Trophoblast cell (in vitro differentiated cells and primary cell): ENCODE measurements around the gene WAC.

Experiments used
- DNase-seq, 2 donors: peaks; one replicate each; pipeline ENCODE4 v3.0.0-alpha.2; 2016
- H2AFZ ChIP-seq: 2 replicates; pipeline ENCODE4 v1.6.1; 2013; ENCODE audit warnings: low read length, moderate library complexity, mild to moderate bottlenecking; ENCODE audit not compliant: insufficient read depth, poor library complexity
- H2AK5ac ChIP-seq: 2 replicates; pipeline ENCODE4 v1.6.1; 2013; ENCODE audit warnings: mild to moderate bottlenecking, low read length
- H2BK120ac ChIP-seq: 2 replicates; pipeline ENCODE4 v1.6.1; 2013; ENCODE audit warnings: low read length, mild to moderate bottlenecking, moderate library complexity; ENCODE audit not compliant: insufficient read depth, poor library complexity
- H2BK12ac ChIP-seq: 2 replicates; pipeline ENCODE4 v1.6.1; 2013; ENCODE audit warnings: mild to moderate bottlenecking, low read length, moderate library complexity
- H2BK5ac ChIP-seq: 2 replicates; pipeline ENCODE4 v1.6.1; 2013; ENCODE audit warnings: low read length, low read depth, moderate library complexity, mild to moderate bottlenecking; ENCODE audit not compliant: poor library complexity
- H3K14ac ChIP-seq: 2 replicates; pipeline ENCODE4 v1.6.1; 2013; ENCODE audit warnings: mild to moderate bottlenecking, low read length
- H3K18ac ChIP-seq: 2 replicates; pipeline ENCODE4 v1.6.1; 2013; ENCODE audit warnings: mild to moderate bottlenecking, low read length
- H3K23ac ChIP-seq: 2 replicates; pipeline ENCODE4 v1.6.1; 2013; ENCODE audit warnings: low read length
- H3K27ac ChIP-seq: 2 replicates; pipeline ENCODE4 v1.5.1; 2013; ENCODE audit warnings: low read depth, mild to moderate bottlenecking, inconsistent platforms, low read length, moderate library complexity
- H3K27me3 ChIP-seq: 2 replicates; pipeline ENCODE4 v1.6.1; 2013; ENCODE audit warnings: inconsistent platforms, mild to moderate bottlenecking, low read length, moderate library complexity; ENCODE audit not compliant: insufficient read depth
- H3K36me3 ChIP-seq, 2 experiments: 1 replicate in 1 of 2; 2 replicates in 1 of 2; pipeline ENCODE4 v1.6.1; 2013; ENCODE audit warnings: low read length in 2 of 2, mild to moderate bottlenecking in 2 of 2, moderate library complexity in 1 of 2; ENCODE audit not compliant: insufficient read depth in 2 of 2, control insufficient read depth in 1 of 2
- H3K4ac ChIP-seq: 2 replicates; pipeline ENCODE4 v1.6.1; 2013; ENCODE audit warnings: low read depth, mild to moderate bottlenecking, low read length, moderate library complexity
- H3K4me1 ChIP-seq, 2 experiments: 1 replicate in 1 of 2; 2 replicates in 1 of 2; pipeline ENCODE4 v1.6.1; 2013; ENCODE audit warnings: low read length in 2 of 2, mild to moderate bottlenecking in 2 of 2, moderate library complexity in 1 of 2; ENCODE audit not compliant: insufficient read depth in 2 of 2, control insufficient read depth in 1 of 2
- H3K4me2 ChIP-seq: 2 replicates; pipeline ENCODE4 v1.6.1; 2013; ENCODE audit warnings: inconsistent platforms, mild to moderate bottlenecking, low read length, moderate library complexity
- H3K4me3 ChIP-seq: 2 replicates; pipeline ENCODE4 v1.5.1; 2013; ENCODE audit warnings: mild to moderate bottlenecking, low read depth, low read length, inconsistent platforms
- H3K79me1 ChIP-seq: one replicate; pipeline ENCODE4 v1.6.1; 2013; ENCODE audit warnings: low read length
- H3K79me2 ChIP-seq: 2 replicates; pipeline ENCODE4 v1.6.1; 2013; ENCODE audit warnings: low read length, mild to moderate bottlenecking; ENCODE audit not compliant: control insufficient read depth, insufficient read depth, poor library complexity
- H3K9ac ChIP-seq: 2 replicates; pipeline ENCODE4 v1.6.1; 2013; ENCODE audit warnings: mild to moderate bottlenecking, low read length
- H3K9me3 ChIP-seq: 2 replicates; pipeline ENCODE4 v1.6.1; 2013; ENCODE audit warnings: low read depth, mild to moderate bottlenecking, control low read depth, inconsistent platforms, low read length; ENCODE audit not compliant: insufficient read depth
- H4K12ac ChIP-seq: 2 replicates; pipeline ENCODE4 v1.6.1; 2013; ENCODE audit warnings: low read depth, mild to moderate bottlenecking, low read length, moderate library complexity
- H4K8ac ChIP-seq: 2 replicates; pipeline ENCODE4 v1.6.1; 2013; ENCODE audit warnings: low read depth, mild to moderate bottlenecking, low read length, moderate library complexity
- H4K91ac ChIP-seq: one replicate; pipeline ENCODE4 v1.6.1; 2013; ENCODE audit warnings: low read depth, mild to moderate bottlenecking, low read length, moderate library complexity
- WGBS: extraction: QIAGEN DNeasy Blood & Tissue Kit; methylation state at CpG from one replicate; pipeline ENCODE4 v1.1.7; 2013; ENCODE audit warnings: missing lambda C conversion rate; ENCODE audit not compliant: insufficient read length, insufficient coverage; ENCODE audit errors: extremely low coverage; 5-methylcytosine and 5-hydroxymethylcytosine counted together

Gene WAC

DNA sequence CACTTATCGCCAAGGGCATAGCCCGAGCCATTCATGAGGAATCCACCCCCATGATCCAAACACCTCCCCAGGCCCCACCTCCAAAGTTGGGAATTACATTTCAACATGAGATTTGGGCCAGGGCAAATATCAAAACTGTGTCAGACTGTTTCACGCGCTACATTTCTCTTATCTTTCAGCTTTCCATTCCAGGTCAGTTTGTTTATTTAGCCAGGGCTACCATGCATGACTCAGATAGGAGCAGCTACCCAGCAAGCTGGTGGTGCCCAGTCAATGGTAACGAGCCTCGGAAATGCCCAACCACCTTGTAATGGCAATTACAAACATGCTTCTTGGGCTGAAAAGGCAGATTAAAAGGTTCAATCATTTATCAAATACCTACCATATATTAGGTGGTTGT lies 100.8 kb downstream of the WAC start:
- no peak overlapping the region for H3K9ac ChIP-seq
- H2BK120ac ChIP-seq = no peak overlapping the region
- H3K79me2 ChIP-seq = no peaks in the 10 kb centered on the region
- H3K14ac ChIP-seq = no peak overlapping the region
- no peak overlapping the region for H4K12ac ChIP-seq
- H3K18ac ChIP-seq = no peak overlapping the region
- no peak overlapping the region for H2AFZ ChIP-seq
- no peak overlapping the region for H3K23ac ChIP-seq
- WGBS = no CpG with 5 or more reads among the region's 6 CpGs
- H3K9me3 ChIP-seq = no peaks in the 10 kb centered on the region
- no peak overlapping the region for H3K4me3 ChIP-seq
- no peaks in the 10 kb centered on the region for H3K36me3 ChIP-seq
- peaks cover 3% of the 10 kb centered on the region for H3K79me1 ChIP-seq
- H2BK5ac ChIP-seq = no peak overlapping the region
- no peak overlapping the region for H4K91ac ChIP-seq
- H3K4me1 ChIP-seq = peaks cover 2 to 7% of the 10 kb centered on the region in 2 experiments
- no peaks in the 10 kb centered on the region for H3K27me3 ChIP-seq
- no peak overlapping the region for H3K27ac ChIP-seq
- no peak overlapping the region for H2BK12ac ChIP-seq
- no peak overlapping the region for H4K8ac ChIP-seq
- no peak overlapping the region for H3K4ac ChIP-seq
- H2AK5ac ChIP-seq = no peak overlapping the region
- peak; percentile 79 to 86 for DNase-seq
- no peak overlapping the region for H3K4me2 ChIP-seq

DNA sequence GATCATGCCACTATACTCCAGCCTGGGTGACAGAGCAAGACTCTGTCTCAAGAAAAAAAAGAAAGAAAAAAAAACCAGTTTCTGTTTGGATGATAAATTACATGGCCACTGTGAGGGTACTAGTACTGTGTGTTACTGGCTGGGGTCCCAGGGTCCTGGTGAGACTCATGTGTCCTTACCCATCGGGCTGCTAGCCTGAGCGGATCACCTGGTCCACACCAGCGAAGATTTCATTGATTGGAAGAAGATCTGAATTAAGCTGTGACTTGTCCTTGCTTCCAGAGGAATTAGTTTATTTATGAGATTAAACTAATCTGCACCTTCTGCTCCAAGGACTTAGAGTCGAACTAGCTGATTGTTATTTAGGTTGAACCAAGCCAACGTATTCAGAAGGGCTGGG lies 104.4 kb downstream of the WAC start:
- Histone ChIP-seq H4K12ac (no peak overlapping the region), H3K4me2 (no peak overlapping the region), H4K91ac (no peak overlapping the region), H2BK120ac (no peak overlapping the region), H3K27me3 (no peaks in the 10 kb centered on the region), H3K23ac (no peak overlapping the region), H3K4ac (no peak overlapping the region), H3K27ac (no peak overlapping the region), H3K18ac (no peak overlapping the region), H3K79me2 (no peaks in the 10 kb centered on the region), H2BK12ac (no peak overlapping the region), H4K8ac (no peak overlapping the region), H3K14ac (no peak overlapping the region), H3K4me1 (no peaks in the 10 kb centered on the region), H3K36me3 (no peaks in the 10 kb centered on the region), H2AFZ (no peak overlapping the region), H2BK5ac (no peak overlapping the region), H3K4me3 (no peak overlapping the region), H3K9ac (no peak overlapping the region), H2AK5ac (no peak overlapping the region), H3K9me3 (no peaks in the 10 kb centered on the region), H3K79me1 (no peaks in the 10 kb centered on the region)
- DNase-seq = no peak
- no CpG with 5 or more reads among the region's 5 CpGs for WGBS

DNA sequence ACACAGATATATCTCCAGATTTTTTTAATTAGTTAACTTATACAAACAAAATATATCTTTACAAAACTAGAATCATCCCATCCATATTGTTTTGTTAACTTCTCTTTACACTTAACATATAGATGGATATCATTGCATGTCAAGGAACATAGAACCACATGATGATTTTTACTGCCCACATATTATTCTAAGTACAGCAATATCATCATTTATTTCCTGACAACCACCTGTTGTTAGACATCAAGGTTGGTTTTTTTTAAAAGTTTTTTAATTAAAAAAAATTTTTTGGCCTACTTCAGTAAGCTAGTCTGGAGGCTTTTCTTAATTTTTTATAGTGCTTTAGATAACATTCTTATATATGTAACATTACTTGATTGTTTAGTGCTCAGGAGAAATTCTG lies 105.5 kb downstream of the WAC start:
- no peak overlapping the region for H2AFZ ChIP-seq
- H2BK5ac ChIP-seq = no peak overlapping the region
- no peak overlapping the region for H3K14ac ChIP-seq
- H3K79me1 ChIP-seq = no peaks in the 10 kb centered on the region
- H2BK12ac ChIP-seq = no peak overlapping the region
- DNase-seq = no peak
- no peak overlapping the region for H4K91ac ChIP-seq
- H2AK5ac ChIP-seq = no peak overlapping the region
- no peaks in the 10 kb centered on the region for H3K36me3 ChIP-seq
- H2BK120ac ChIP-seq = no peak overlapping the region
- H3K18ac ChIP-seq = no peak overlapping the region
- no peak overlapping the region for H4K12ac ChIP-seq
- H3K4me2 ChIP-seq = no peak overlapping the region
- H3K4me3 ChIP-seq = no peak overlapping the region
- no peak overlapping the region for H3K4ac ChIP-seq
- no peak overlapping the region for H3K27ac ChIP-seq
- H3K23ac ChIP-seq = no peak overlapping the region
- H3K4me1 ChIP-seq = no peaks in the 10 kb centered on the region
- no peaks in the 10 kb centered on the region for H3K27me3 ChIP-seq
- H3K79me2 ChIP-seq = no peaks in the 10 kb centered on the region
- H3K9me3 ChIP-seq = no peaks in the 10 kb centered on the region
- no peak overlapping the region for H4K8ac ChIP-seq
- no peak overlapping the region for H3K9ac ChIP-seq

DNA sequence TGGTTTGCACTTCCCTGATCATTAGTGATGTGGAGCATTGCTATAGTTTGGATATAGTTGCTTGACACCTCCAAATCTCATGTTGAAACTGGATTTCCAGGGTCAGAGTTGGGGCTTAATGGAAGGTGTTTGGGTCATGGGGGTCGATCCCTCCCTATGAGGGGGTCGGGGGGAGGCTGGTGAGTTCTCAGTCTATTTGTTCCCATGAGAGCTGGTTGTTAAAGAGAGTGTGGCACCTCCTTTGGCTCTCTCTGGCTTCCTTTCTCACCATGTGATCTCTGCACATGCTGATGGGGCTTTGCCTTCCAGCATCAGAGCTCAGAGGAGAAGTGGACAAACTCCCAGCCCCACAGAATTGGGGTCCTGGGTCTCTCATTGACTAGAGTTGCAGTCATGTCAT lies 107.6 kb downstream of the WAC start:
- Histone ChIP-seq H3K4me3 (no peak overlapping the region), H3K9ac (no peak overlapping the region), H3K27ac (no peak overlapping the region), H3K4ac (no peak overlapping the region), H3K14ac (no peak overlapping the region), H2BK120ac (no peak overlapping the region), H3K27me3 (no peaks in the 10 kb centered on the region), H3K79me2 (no peaks in the 10 kb centered on the region), H3K9me3 (no peaks in the 10 kb centered on the region), H3K18ac (no peak overlapping the region), H3K36me3 (no peaks in the 10 kb centered on the region), H2AK5ac (no peak overlapping the region), H3K4me1 (no peaks in the 10 kb centered on the region), H3K23ac (no peak overlapping the region), H3K79me1 (no peaks in the 10 kb centered on the region), H3K4me2 (no peak overlapping the region), H2AFZ (no peak overlapping the region), H4K91ac (no peak overlapping the region), H2BK12ac (no peak overlapping the region), H4K8ac (no peak overlapping the region), H4K12ac (no peak overlapping the region), H2BK5ac (no peak overlapping the region)
- no peak for DNase-seq
- WGBS = no CpG with 5 or more reads among the region's 2 CpGs

DNA sequence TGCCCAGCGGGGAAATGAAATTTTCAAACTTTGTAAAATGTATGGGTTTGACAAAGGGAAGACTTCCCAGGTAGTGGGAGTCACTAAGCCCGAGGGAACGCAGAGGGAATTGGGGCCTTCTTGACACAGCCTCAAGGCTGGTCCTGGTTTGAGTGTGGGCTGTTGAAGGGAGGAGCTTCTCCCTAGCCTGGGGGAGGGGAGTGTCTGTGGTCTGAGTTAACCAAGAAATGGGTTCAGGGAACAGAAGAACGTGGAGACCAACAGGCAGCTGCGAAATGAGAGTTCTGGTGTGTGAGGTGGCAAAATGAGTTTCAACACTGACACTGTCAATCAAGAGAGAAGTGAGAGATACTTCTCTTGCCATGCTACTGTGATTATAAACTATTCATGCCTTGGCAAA lies 111.7 kb downstream of the WAC start:
- Histone ChIP-seq H3K4ac (no peak overlapping the region), H3K79me2 (no peaks in the 10 kb centered on the region), H3K4me2 (no peak overlapping the region), H3K23ac (no peak overlapping the region), H3K27me3 (no peaks in the 10 kb centered on the region), H3K79me1 (no peaks in the 10 kb centered on the region), H4K91ac (no peak overlapping the region), H3K9me3 (no peaks in the 10 kb centered on the region), H4K8ac (no peak overlapping the region), H3K4me3 (no peak overlapping the region), H3K9ac (no peak overlapping the region), H3K18ac (no peak overlapping the region), H2BK120ac (no peak overlapping the region), H3K14ac (no peak overlapping the region), H3K4me1 (no peaks in the 10 kb centered on the region), H3K27ac (no peak overlapping the region), H2AFZ (no peak overlapping the region), H2BK5ac (no peak overlapping the region), H2BK12ac (no peak overlapping the region), H3K36me3 (no peaks in the 10 kb centered on the region), H2AK5ac (no peak overlapping the region), H4K12ac (no peak overlapping the region)
- no peak for DNase-seq
- no CpG with 5 or more reads among the region's 5 CpGs for WGBS
